C4-2B (cell line): Measurements from ENCODE around the gene AMMECR1.

ENCODE experiments used
- H3K27ac ChIP-seq: fragments of 450-650 bp; 2 replicates; pipeline ENCODE4 v1.5.1; 2017
- CTCF ChIP-seq: fragments of 450-650 bp; conservative IDR thresholded peaks from 2 replicates; pipeline ENCODE4 v1.5.1; 2017; ENCODE audit warnings: mild to moderate bottlenecking
- ZFX ChIP-seq: fragments of 450-650 bp; IDR thresholded peaks from 2 replicates; pipeline ENCODE4 v1.6.1; 2017

AMMECR1 gene

GRCh38 chrX:110318664-110318968, 731 bp upstream of the AMMECR1 start:
- no peak for TF ChIP-seq CTCF
- TF ChIP-seq ZFX: no peak
- H3K27ac ChIP-seq: peak overlapping the region; percentile 91

- no peak for TF ChIP-seq CTCF
- no peak for TF ChIP-seq ZFX
- H3K27ac ChIP-seq: peak overlapping the region; percentile 91
These were observed 645 bp downstream of the AMMECR1 start for GRCh38 chrX:110317061-110317819.

- TF ChIP-seq ZFX: no peak
- no peak for TF ChIP-seq CTCF
- no peak overlapping the region for H3K27ac ChIP-seq
These were observed 1.4 kb downstream of the AMMECR1 start for GRCh38 chrX:110316351-110317060.

- TF ChIP-seq CTCF: no peak
- no peak for TF ChIP-seq ZFX
- H3K27ac ChIP-seq: no peak overlapping the region
These were observed 2.3 kb downstream of the AMMECR1 start for GRCh38 chrX:110315551-110315950.

GRCh38 chrX:110311437-110312230, 6.3 kb downstream of the AMMECR1 start:
- H3K27ac ChIP-seq: no peak overlapping the region
- TF ChIP-seq ZFX (no peak), CTCF (no peak)

GRCh38 chrX:110310896-110311295, 7.0 kb downstream of the AMMECR1 start:
- H3K27ac ChIP-seq: no peak overlapping the region

More at GRCh38 chrX:110310896-110311295, 7.0 kb downstream of the AMMECR1 start:
- TF ChIP-seq CTCF: no peak
- TF ChIP-seq ZFX: no peak
